ENCODE data around the gene LYRM2. TPM values are rescaled to one million over a fixed set of nuclear protein-coding genes. Genes with fewer than 3 reads are reported as not detected.

Gene LYRM2
- total and polyA plus RNA-seq, 9 donors = 11.8 to 44.0 (median 26.2) TPM

- TF ChIP-seq POLR2A (IDR thresholded peaks at IDR 0.05) (no peak), CTCF (IDR thresholded peaks at IDR 0.05) (no peak), EP300 (IDR thresholded peaks at IDR 0.05) (no peak)
- no peaks in the 10 kb centered on the region for H3K27me3 ChIP-seq
- no peak overlapping the region for H3K4me3 ChIP-seq
- H3K36me3 ChIP-seq = no peaks in the 10 kb centered on the region
- 86 to 95% (median 92%) methylated on average over 2 of the region's 2 CpGs for WGBS, 3 donors
- no peak for DNase-seq
- no peaks in the 10 kb centered on the region for H3K9me3 ChIP-seq
- no peaks in the 10 kb centered on the region for H3K4me1 ChIP-seq (ENCODE audit: insufficient read depth)
- intact Hi-C loops (cut with DNase I) = no loop called here
- no peak overlapping the region for H3K27ac ChIP-seq
Observed at GRCh38 chr6:89583559-89583958, 55.0 kb downstream of the LYRM2 start.

- TF ChIP-seq EP300 (IDR thresholded peaks at IDR 0.05) (no peak), CTCF (IDR thresholded peaks at IDR 0.05) (no peak), POLR2A (IDR thresholded peaks at IDR 0.05) (no peak)
- WGBS, 3 donors = 85 to 87% (median 87%) methylated on average over 4 of the region's 4 CpGs
Observed at GRCh38 chr6:89582669-89583325, 55.8 kb downstream of the LYRM2 start.

GRCh38 chr6:89581689-89582088, 56.9 kb downstream of the LYRM2 start:
- no peak for DNase-seq
- no peak overlapping the region for H3K27ac ChIP-seq
- WGBS, 3 donors = 86 to 88% (median 87%) methylated on average over 4 of the region's 4 CpGs
- no peaks in the 10 kb centered on the region for H3K9me3 ChIP-seq
- no peaks in the 10 kb centered on the region for H3K27me3 ChIP-seq
- TF ChIP-seq POLR2A (IDR thresholded peaks at IDR 0.05) (no peak), EP300 (IDR thresholded peaks at IDR 0.05) (no peak), CTCF (IDR thresholded peaks at IDR 0.05) (no peak)
- no peaks in the 10 kb centered on the region for H3K4me1 ChIP-seq (ENCODE audit: insufficient read depth)
- intact Hi-C loops (cut with DNase I) = no loop called here
- H3K36me3 ChIP-seq = no peaks in the 10 kb centered on the region
- no peak overlapping the region for H3K4me3 ChIP-seq

More at GRCh38 chr6:89582669-89583325, 55.8 kb downstream of the LYRM2 start:
- no peak for DNase-seq
- Histone ChIP-seq H3K9me3 (no peaks in the 10 kb centered on the region), H3K4me3 (no peak overlapping the region), H3K36me3 (no peaks in the 10 kb centered on the region), H3K27ac (no peak overlapping the region), H3K4me1 (ENCODE audit: insufficient read depth) (no peaks in the 10 kb centered on the region), H3K27me3 (no peaks in the 10 kb centered on the region)
- intact Hi-C loops (cut with DNase I) = no loop called here

GRCh38 chr6:89580997-89581666, 57.4 kb downstream of the LYRM2 start:
- intact Hi-C loops (cut with DNase I) = no loop called here
- Histone ChIP-seq H3K27ac (no peak overlapping the region), H3K36me3 (no peaks in the 10 kb centered on the region), H3K27me3 (no peaks in the 10 kb centered on the region), H3K4me3 (no peak overlapping the region), H3K9me3 (no peaks in the 10 kb centered on the region), H3K4me1 (ENCODE audit: insufficient read depth) (no peaks in the 10 kb centered on the region)
- 88% methylated on average over 3 of the region's 3 CpGs for WGBS, 3 donors
- TF ChIP-seq CTCF (IDR thresholded peaks at IDR 0.05) (no peak), EP300 (IDR thresholded peaks at IDR 0.05) (no peak), POLR2A (IDR thresholded peaks at IDR 0.05) (no peak)
- no peak for DNase-seq

All from ovary (tissue), 9 donors.